ENCODE data around the gene THSD7A.
A peak's percentile ranks its signal among the peaks of the same experiment; 100 is the strongest.

The THSD7A gene

DNA sequence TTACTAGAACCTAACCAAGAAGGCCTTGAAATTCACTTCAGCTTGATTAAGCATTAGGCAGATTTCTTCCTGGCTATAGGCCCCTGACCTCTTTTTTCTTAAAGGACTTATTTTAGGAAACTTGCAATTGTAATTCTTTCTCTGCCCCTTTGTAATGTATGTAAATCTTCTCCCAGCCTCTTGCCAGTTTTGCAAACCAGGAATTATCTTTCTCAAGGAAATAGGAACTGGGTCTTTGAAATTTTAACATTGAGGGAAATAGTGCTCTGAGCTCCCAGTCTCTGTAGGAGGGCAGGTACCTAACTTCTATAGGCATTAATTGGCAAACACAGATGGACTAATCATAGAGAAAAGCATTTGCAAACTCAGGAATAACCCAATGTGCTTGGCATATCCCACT, 342.7 kb downstream of the THSD7A start:
- no peak for DNase-seq

DNA sequence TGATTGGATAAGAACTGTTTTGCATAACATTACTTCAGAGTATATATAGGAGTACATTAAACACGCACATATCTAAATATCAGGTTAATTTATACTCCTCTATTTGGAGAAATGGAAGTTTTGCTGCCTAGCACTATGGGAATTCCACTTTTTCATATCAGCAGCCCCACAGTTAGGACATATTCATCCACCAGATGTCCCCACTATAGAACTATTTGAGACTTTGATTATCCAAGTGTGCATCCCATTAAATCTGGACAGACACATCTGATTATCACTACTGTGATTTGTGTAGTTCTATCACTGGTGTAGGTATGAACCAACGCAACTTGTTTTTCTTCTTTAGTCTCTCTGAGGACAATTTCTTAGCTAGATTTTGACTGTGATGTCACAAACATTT, 345.7 kb downstream of the THSD7A start:
- no peak for DNase-seq

DNA sequence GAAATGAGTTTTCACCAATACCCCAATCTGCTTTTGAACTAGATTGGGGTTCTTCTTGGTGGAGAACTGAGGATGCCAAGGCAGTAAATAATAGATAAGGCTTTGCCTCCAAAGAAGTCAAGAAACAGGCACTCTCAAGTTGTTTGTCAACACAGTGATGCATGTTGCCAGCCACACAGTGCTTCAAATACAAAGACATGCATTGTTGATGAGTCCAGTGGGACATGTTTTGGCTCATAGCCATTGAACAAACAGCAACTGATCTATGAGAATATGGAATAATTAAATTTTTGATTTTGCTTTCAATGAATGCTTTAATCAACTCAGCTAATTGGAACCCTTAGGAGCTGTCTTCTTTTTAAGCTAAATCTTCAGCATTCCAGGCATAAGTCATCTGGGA, 346.4 kb downstream of the THSD7A start:
- DNase-seq, result no peak

DNA sequence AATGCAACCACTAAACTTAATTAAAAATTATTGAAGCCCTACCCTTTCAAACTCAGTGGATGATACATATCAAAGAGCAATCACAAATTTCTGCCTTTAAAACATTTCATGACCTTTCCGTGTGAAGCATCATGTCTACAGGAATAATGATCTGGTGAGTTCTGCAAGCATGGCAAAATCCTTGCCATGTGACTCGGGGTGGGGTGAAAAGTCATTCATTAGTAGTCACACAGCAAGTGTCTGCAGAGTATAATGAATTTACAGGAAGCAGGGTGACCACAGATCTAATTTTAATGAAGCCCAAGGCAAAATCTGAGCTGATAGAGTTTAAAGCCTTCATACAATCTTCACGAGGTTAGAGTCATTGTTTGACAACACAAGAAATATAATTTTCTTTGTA, 351.9 kb downstream of the THSD7A start:
- DNase-seq, result no peak

DNA sequence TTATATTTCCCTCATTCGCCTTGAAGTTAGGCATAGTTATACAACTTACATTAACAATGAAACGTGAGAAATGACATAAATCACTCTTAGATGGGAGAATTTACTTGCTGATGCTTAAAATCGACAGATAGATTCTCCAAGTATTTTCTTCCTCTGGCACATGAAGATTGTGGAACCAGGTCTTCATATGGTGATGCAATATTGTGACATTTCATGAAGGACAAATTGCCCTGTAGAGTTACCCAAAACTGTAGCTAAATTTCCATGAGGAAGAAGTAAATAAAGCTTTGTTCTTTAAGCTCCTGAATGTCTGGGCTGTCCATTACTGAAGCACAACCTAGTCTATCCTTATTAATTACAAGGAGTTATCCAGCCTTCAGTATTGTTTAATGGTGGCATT, 353.1 kb downstream of the THSD7A start:
- no peak for DNase-seq

DNA sequence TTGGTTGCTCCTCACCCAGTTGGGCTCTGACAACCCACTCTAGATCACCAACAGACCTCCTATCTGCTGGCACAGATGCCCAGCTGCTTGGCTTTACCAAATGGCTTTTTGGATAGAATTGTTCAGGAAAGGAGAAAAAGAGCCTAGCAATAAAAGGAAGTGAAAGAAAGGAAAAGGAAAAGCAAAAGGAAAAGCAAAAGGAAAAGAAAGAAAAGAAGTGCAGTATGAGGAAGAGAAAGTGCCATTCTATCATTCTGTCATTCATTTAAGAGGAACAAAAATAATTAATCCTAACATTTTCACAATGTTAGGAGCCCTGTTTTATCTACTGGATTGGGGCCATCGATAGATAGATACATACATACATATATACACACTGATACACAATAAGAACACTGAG, 353.6 kb downstream of the THSD7A start:
- DNase-seq, result no peak

DNA sequence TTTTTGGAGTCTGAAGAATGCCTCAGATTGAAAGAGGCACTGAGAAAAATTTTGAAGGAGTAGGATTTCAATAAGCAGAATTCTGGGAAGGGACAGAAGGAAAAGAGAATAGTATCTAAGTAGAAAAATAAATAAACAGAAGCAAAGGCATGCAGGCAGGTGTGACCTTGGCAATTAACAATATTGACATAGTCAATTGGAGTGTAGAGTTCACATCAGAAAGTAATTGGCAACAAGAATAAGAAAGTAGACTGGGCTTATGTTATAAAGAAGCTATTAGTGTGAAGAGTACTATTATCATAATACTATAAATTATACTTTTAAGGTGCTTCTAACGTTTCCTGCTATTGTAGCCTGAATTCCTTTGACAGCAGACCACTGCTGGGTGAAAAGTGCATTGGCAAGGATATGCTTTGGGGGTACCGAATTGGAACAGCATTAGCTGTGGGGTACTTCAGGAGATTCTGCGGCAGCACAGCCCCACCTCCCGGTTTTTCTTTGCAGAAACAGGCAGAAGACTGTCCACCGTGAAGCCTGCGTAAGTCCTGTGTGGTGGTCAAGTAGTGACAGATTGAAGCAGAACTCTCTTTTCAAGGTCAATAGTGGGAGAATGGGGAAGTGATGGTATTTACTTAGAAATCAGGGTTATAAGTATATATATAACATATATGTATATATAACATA, 357.0 kb downstream of the THSD7A start:
- no peak for DNase-seq

DNA sequence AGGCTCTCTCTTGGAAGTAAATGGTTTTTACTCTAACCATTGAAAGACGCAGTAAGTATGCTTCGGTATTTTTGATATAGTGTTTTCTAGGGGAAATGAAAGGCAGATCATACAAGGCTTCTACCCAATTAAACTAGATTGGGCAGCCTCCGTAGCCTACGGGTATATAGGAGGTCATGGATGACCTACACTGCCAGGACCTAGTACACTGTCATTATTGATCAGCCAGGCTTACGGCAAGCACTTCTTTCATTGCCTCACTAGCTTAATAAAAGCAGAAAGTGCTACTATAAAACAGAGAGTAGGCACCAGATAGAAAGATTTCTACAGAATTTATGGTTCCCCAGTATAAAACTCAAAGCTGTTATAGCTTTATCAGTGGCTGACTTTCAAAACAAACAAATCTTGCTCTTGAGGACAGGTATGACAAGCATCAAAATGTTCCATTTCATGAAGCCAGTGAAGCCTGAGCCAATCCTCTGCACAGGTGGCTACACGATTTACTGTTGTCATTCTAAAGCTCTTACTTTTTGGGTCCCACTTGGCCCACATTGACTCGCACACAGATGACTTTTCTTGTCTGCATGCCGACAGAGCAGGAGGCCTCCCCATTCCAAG, 358.1 kb downstream of the THSD7A start:
- no peak for DNase-seq

DNA sequence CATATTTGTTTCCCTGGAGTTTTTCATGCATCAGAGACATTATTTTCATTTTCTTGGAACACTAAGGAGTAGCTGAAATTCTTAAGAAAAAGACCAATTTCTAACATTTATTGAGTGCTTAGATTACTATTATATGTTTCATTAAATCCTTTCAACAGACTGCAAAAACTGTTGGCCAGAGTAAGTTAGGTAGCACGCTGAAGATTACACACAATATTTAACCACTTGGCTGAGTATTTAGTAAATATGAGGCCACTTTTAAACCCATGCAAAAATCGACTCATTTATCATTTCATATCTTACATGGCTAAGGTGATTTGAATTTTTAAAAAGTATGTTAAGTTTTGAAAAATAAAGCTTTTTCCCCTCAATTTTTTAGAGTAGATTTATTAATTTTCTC, 358.8 kb downstream of the THSD7A start:
- no peak for DNase-seq

DNA sequence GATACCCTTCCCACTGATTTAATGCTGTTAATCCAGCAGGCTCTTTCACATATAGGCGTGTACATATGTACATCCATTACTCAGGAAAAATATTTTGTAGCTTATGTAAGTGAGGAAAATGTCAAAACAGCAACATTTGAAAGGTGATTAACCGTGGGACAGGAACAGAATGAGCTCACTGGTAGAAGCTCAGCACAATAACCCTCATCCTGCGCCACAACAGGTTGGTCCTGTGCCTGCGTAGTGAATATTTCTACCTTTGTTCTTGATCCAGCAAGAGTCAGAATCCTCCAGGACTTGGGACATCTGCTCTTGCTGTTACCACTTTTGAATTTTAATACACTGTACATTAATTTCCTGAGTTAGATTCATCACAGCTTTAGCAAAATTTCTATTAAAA, 359.4 kb downstream of the THSD7A start:
- no peak for DNase-seq

DNA sequence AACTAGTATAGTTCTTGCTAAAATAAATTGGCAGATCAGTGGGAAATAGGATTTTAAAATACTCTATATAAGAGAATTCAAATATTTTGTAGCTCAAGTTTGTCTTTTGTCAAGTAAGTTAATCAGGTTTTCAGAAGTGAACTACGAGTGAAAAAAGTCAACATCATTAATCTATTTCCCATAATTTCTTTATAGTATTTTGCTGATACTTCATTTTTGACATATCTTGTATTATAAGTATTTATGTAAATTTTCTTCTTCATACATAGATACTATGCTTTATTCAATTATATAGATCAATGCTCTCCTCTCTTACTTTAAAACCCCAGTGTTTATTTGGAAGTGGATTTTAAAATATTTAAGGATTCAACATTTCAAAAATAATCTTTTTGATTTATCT, 360.7 kb downstream of the THSD7A start:
- no peak for DNase-seq

DNA sequence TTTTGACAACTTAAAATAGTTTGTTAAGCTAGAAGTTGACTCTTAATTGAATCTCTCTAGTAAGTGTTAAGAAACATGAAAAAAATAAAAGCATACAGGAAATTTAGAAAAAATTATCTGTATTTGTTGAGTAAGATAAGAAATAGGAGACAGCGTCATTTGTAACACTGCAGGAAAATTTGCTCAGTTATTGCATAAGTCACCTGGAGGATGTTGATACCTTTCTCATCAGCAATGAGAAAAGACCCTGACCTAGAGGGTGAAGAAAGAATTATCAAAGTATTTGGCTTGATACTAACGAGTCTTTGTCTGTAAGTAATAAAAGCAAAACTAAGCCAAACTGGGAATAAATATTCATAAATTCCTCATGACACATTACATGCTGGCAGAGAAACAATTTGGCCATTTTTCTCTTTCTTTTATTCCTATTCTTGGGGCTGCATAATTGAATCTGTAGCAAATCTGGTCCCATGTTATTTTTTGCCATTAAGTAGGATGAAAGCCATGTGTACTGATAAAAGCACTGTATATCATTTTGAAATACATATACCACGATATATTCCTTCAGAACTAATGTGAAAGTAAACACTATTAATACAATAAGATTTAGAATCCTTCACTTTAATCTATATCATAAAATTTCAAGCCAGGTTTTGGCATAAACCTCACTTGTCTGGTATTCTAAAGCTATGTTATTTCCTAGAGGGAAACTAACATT, 362.8 kb downstream of the THSD7A start:
- no peak for DNase-seq

DNA sequence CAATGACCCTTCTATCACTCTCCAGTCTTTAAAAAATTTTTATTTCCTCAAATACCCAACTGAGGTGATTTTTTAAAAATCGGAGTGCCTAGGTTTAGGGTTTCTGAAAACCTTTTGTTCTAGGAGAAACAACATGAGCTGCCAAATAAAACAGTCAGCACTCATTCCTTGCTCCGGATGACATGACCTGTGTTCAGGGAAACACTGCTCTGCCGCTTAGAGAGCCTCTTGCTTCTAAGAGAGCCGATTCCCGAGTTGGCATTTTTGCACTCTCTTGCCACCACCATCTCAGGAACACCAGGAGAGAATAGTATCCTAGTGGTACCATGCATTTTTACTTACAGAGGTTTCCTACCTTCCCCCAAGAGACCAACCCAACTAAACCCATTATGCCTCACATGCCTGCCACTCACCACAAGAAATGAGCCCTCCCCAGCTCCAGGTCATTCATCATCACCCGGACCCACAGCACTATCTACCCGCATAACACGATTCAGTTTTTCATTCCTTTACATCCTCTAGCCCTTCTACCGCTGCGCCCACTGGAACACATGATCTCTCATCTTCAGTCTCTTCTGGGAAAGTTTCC, 365.4 kb downstream of the THSD7A start:
- DNase-seq, result no peak

DNA sequence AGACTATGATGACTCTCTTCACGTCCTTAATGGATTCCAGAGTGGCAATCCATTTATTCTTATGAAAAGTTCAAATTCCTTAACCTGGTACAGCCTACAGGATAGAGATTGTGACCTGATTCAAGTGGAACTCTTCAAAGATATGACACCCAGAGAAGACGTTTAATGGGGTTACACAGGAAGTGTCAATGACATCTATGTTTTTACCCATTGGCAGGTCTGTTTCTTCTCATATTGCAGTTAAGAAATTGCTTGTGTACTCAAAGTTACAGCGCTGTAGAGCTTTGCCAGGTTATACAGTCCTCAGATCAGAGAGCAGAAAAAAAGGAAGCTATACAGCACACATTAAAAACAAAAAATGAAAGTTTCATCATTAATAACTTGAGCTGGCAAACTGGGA, 367.4 kb downstream of the THSD7A start:
- DNase-seq, result no peak

DNA sequence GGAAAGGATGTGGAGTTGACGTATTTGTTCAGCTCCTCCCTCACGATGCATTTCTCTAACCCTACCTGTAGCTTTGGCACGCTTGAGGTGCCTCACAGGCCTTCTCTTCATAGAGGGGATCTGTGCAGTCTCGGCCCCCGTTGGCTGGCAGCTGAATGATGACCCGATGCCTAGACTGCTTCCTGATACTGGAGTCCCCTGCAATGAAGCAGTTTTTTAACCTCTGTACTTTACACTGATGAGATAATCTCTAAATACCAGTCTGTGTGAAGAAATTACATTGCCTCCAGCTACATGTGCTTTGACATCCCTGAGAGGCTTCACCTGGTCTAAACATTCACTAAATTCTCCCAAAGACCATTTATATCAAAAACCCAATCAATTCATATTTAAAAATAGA, 370.1 kb downstream of the THSD7A start:
- no peak for DNase-seq

DNA sequence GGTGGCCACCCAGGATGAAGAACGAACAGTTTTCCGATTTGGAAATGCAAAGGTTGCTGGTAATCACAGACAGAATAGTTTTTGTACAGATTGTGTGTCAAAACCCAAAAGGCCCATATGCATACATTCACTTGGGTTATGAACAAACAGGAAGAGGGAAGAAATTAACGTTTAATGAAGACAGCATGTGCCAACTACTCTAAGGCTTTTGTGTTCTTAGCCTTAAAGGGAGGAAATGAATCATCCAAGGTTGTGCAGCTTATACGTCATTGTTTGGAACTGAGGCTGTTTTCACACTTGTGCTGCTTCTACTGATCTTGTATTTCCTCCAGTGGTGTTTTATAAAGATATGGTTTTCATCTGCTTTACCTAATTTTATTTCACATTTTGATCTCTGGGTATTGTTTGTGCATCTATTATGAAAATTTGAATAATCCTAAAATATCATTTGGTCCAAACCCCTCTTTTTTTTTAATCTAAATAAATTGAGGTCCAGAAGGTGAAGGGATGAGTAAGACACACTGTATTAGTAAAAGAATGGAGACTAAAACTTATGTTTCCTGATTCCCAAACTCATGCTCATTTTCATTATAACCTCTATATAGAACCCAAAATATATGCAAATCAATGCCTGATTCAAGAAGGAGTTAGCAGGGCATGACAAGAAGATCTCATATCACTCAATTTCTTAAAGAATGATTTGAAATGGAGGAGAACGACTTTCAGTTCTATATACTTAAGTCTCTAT, 373.1 kb downstream of the THSD7A start:
- peak in 1 of 2 experiments; percentile 24 for DNase-seq

DNA sequence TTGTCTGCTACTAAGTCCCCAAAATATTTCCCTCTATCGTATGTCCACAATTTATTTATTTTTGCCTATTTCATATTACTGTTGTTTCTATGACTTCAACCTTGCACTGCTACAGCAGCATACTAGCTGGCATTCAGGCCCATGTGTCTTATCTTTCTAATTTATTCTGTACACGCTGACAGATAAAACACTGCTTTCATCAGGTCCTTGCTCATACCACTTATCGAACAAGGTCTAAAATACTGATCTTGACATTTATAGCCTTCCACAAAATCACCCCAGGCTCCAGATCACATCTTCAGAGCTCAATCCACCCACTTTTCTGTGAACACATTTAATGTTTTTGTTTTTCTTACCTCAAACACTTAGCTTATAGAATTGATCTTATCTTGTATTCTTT, 374.6 kb downstream of the THSD7A start:
- DNase-seq, result no peak

DNA sequence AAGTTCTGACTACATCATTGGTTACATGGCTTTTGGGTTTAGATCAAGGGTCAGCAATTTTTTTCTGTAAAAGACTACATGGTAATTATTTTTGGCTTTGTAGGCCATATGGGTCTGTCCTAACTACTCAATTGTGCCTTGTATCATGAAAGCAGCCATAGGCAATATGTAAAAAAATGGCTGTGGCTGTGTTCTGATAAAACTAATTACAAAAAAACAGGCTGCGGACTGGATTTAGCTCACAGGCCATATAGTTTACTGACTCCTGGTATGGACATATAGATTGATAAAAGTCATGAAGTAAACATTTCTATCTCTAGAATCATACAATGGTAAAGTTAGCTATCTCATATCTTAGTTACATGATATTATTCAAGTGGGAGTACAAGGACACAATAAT, 375.4 kb downstream of the THSD7A start:
- no peak for DNase-seq

DNA sequence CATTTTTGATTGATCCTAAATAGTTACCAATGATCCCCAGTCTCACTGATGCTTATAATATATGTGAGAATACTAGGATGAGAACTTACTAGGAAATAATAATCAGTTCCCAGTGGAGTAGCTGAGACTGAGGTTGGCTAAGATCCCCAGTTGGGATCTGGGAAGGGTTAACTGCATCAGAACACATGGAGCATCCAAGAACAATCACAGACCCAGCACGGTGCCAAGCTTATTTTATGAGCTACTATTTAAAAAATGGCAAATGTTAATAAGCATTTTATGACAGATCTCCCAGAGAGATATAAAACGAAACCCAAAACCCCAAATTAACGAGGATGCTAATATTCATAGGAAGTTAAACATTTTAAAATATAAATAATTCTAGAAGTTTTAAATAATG, 379.5 kb downstream of the THSD7A start:
- DNase-seq, result no peak

DNA sequence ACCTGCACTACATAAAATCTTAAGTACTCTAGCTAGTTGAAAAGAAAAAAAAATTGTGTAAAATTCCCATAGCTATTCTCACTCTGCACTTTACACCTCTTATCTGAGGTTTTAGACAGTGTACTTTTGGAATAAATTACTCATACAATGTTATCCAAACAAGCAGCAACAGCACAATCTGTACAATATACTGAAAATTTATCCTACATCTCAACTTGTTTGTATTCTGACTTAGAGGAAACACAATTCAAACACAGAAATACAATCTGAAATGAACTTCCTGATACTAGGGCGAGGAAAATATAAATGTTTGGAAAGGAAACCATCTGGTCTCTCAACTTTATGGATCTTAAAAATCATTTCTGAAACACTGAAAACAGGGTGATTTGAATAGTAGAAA, 381.7 kb downstream of the THSD7A start:
- DNase-seq, result no peak

DNA sequence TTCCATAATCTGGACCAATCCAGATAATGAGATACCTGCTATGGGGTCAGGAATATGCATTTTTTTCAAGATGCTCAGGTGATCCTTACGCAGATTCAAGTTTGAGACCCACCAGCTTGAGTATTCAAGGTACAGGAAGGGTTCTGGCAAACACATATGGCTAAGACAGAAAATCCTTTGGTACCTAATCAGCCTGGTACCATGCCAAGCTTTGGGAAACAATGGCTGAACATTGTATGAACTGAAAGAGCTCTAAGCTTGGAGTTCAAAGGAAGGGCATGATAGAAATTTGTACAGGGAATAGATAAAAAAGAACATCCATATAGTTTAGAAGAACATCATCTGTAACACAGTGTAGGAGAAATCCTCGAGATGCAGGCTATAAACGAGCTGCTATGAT, 382.7 kb downstream of the THSD7A start:
- no peak for DNase-seq

DNA sequence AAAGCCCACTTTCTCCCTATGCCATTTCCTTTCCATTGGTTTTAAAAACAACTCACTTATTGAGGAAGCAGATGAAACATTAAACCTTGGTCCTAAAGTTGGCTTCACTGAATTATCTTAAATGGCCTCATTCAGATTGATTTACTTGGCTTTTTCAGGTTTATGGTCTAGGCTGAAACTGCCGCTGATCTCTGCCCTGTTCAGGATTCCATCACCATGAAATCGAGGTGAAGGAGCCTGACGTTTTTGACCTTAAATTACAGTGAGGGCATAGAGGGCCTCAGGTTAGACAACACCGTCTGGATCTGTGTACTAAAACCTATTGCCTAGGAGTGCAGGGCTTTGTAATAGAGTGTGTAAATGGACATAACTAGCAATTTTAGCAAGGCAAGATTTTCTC, 383.7 kb downstream of the THSD7A start:
- no peak for DNase-seq

DNA sequence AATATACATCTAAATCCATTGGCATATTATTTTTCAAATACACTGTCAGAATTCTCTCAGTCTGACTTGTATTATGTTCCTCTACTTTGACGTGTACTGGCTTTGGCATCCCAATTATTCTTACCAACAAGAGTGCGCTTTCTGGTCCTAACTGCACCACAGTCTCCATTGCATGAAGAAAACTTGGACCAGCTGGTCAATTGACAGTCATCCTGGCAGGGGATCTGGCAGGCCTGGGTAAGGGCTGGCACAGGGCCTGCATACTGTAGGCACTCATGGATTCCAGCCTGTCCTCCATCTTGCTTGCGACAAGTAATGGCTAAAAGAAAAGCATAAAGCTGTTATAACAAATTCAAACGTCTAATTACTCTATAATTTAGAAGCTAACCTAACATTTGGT, 384.9 kb downstream of the THSD7A start:
- DNase-seq, result no peak

Data from SHP77 (cell line).